Loucy (cell line): Measurements from ENCODE around the gene CHRM2.

Source experiments
- CTCF ChIP-seq: fragments of 200-600 bp; sonication (generic); conservative IDR thresholded peaks from 2 replicates; pipeline ENCODE4 v1.5.1; 2014; ENCODE audit warnings: mild to moderate bottlenecking, antibody characterized with exemption, low read length
- EZH2phosphoT487 ChIP-seq: fragments of 200-600 bp; IDR thresholded peaks from 2 replicates; pipeline ENCODE4 v1.6.1; 2018; ENCODE audit warnings: antibody characterized with exemption, mild to moderate bottlenecking, moderate library complexity, borderline replicate concordance

GRCh38 chr7:136884492-136884891 lies 16.0 kb downstream of the CHRM2 start:
- TF ChIP-seq CTCF = no peak
- TF ChIP-seq EZH2phosphoT487 = no peak
